ENCODE measurements around the gene ZRANB2.

DNA sequence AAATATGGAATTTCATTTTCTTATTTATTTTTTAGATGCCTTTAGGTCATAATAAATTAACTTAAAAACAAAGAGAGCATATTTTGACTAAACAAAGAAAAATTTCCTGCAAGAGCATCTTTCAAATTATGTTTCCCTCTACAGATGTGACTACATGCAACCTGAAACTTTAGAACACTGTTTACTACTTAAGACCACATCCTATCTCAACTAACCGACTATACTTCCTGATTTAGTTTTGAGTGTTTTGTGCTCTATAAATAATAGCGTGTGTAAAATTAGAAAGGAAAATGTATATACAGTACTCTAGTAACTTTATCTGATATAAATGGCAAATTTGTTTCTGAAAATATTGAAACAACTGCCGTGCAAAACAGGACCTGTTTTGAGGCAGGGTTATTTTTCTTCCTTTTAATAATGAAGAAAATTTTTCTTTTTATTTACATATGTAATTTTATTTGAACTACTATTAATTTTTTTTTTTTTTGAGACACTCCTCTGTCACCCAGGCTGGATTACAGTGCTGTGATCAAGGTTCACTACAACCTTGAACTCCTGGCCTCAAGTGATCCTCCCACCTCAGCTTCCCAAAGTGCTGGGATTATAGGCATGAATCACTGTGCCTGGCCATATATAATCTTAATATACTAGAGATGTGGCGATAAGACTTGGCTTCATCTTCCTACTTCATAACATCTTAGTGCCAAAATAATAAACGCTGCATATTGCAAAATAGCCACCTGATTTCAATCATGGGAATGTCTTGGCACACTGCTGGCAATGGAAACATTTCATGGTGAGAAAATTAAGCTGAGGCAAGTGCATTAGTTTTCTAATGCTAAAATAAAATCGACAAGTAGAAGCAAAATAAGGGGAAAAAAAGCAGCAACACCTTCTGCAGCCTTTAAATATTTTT, 12.3 kb downstream of the ZRANB2 start:
- TF ChIP-seq, protein P1, sequence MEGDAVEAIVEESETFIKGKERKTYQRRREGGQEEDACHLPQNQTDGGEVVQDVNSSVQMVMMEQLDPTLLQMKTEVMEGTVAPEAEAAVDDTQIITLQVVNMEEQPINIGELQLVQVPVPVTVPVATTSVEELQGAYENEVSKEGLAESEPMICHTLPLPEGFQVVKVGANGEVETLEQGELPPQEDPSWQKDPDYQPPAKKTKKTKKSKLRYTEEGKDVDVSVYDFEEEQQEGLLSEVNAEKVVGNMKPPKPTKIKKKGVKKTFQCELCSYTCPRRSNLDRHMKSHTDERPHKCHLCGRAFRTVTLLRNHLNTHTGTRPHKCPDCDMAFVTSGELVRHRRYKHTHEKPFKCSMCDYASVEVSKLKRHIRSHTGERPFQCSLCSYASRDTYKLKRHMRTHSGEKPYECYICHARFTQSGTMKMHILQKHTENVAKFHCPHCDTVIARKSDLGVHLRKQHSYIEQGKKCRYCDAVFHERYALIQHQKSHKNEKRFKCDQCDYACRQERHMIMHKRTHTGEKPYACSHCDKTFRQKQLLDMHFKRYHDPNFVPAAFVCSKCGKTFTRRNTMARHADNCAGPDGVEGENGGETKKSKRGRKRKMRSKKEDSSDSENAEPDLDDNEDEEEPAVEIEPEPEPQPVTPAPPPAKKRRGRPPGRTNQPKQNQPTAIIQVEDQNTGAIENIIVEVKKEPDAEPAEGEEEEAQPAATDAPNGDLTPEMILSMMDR (IDR thresholded peaks at IDR 0.05): no peak
- TF ChIP-seq POLR2A (IDR thresholded peaks at IDR 0.05): no peak
